Gastroesophageal sphincter (tissue), 3 donors: ENCODE data around the gene DPF3.

ENCODE experiments used
- POLR2A ChIP-seq, 2 donors: fragments of 450-650 bp; IDR thresholded peaks; one replicate each; pipeline ENCODE4 v1.6.1; 2017; ENCODE audit warnings: antibody characterized with exemption in 2 of 2, mild to moderate bottlenecking in 2 of 2, moderate library complexity in 1 of 2
- POLR2AphosphoS5 ChIP-seq: sonication (generic); formaldehyde crosslinking; IDR thresholded peaks from one replicate; pipeline ENCODE4 v1.6.1; 2017; ENCODE audit warnings: antibody characterized with exemption
- TF ChIP-seq, protein P1 (sequence below), 4 experiments: fragments of 200-600 bp in 2 of 4; fragments of 450-650 bp in 2 of 4; sonication (generic) in 1 of 4; IDR thresholded peaks; one replicate each; pipeline ENCODE4 v1.5.1; 2017 to 2019; ENCODE audit warnings: antibody characterized with exemption in 4 of 4, mild to moderate bottlenecking in 2 of 4, moderate library complexity in 2 of 4

DNA sequence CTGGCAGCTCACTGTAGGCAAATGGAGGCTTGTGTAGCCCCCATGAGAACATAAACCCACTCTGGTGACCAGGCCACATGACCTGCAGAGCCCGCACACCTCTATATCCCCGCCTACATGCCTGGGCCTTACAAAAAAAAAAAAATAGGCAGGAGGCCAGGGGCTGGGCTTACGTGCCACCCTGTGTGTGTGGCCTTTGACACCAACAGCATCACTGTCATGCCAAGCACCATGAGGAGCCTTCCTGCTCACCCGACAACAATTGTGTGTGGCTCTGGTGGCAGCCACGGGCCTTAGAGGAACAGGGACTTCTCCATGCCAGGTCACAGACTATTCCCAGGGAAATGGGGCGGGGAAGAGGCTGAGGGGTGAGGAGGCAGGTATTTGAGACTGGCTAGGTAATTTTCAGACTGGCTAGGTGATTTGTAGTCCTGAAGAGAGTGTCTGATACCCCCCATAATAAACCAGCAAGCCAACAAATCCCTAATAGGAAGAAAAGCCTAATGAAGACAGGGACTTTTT, 140.0 kb downstream of the DPF3 start:
- TF ChIP-seq, protein P1, sequence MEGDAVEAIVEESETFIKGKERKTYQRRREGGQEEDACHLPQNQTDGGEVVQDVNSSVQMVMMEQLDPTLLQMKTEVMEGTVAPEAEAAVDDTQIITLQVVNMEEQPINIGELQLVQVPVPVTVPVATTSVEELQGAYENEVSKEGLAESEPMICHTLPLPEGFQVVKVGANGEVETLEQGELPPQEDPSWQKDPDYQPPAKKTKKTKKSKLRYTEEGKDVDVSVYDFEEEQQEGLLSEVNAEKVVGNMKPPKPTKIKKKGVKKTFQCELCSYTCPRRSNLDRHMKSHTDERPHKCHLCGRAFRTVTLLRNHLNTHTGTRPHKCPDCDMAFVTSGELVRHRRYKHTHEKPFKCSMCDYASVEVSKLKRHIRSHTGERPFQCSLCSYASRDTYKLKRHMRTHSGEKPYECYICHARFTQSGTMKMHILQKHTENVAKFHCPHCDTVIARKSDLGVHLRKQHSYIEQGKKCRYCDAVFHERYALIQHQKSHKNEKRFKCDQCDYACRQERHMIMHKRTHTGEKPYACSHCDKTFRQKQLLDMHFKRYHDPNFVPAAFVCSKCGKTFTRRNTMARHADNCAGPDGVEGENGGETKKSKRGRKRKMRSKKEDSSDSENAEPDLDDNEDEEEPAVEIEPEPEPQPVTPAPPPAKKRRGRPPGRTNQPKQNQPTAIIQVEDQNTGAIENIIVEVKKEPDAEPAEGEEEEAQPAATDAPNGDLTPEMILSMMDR (IDR thresholded peaks at IDR 0.05): no peak
- TF ChIP-seq POLR2A (IDR thresholded peaks at IDR 0.05) (no peak), POLR2AphosphoS5 (no peak)
